ENCODE data around the gene CADM3. TPM values are rescaled to one million over a fixed set of nuclear protein-coding genes. Genes with fewer than 3 reads are reported as not detected.
A peak's percentile ranks its signal among the peaks of the same experiment; 100 is the strongest.

Gene CADM3
- total RNA-seq, 1 donor = not detected

DNA sequence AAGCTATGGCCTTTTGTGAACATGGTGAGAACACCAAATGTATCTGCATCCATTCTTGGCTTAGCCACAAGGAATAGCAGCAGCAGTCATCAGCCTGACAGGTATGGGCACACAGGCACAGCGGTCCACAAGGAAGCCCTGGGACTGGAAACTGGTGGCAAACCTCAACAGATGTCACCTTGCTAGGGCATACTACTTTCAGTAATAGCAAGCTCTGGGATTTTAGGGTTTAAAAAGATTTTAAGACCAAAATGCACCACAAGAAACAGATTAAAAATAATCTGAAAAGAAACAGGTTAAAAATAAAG is 9.7 kb upstream of the CADM3 start:
- H3K4me3 ChIP-seq (ENCODE audit: low read depth, low read length) = no peak overlapping the region
- TF ChIP-seq, protein P1, sequence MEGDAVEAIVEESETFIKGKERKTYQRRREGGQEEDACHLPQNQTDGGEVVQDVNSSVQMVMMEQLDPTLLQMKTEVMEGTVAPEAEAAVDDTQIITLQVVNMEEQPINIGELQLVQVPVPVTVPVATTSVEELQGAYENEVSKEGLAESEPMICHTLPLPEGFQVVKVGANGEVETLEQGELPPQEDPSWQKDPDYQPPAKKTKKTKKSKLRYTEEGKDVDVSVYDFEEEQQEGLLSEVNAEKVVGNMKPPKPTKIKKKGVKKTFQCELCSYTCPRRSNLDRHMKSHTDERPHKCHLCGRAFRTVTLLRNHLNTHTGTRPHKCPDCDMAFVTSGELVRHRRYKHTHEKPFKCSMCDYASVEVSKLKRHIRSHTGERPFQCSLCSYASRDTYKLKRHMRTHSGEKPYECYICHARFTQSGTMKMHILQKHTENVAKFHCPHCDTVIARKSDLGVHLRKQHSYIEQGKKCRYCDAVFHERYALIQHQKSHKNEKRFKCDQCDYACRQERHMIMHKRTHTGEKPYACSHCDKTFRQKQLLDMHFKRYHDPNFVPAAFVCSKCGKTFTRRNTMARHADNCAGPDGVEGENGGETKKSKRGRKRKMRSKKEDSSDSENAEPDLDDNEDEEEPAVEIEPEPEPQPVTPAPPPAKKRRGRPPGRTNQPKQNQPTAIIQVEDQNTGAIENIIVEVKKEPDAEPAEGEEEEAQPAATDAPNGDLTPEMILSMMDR (IDR thresholded peaks at IDR 0.05; ENCODE audit: insufficient read depth, low read length) = no peak
- DNase-seq (ENCODE audit: low read depth) = no peak

DNA sequence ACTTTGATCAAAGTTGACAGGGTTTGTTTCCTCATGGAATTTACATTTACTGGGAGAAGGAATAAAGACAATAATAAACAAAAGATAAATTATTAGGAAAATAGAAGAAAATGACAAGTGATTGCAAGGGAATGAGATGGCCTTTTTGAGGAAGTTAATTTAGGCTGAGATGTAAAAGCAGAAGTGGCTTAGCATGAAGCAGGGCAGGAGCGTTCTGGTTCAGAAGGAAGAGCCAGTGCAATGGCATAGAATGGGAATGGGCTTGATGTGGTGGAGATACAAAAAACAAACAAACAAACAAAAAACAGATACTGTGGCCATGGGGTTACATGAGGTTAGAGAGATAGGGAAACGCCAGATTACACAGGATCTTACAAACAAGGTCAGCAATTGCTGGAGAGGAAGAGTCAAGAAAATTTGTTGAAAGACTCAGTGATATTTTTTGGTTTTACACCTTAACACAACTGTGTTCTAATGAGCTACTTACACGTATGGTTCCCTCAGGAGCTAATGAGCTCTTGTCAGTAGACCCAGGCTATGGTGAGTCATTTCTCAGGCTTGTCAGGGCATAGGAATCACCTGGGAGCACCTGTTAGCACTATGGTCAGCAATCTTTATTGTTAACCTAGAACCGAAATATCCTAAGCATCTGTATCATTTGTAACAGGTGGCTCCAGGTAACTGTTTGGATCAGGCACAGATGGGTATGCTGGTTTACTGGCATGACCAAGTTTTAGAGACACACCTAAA is 8.7 kb upstream of the CADM3 start:
- TF ChIP-seq, protein P1 (IDR thresholded peaks at IDR 0.05; ENCODE audit: insufficient read depth, low read length) = no peak
- H3K4me3 ChIP-seq (ENCODE audit: low read depth, low read length) = no peak overlapping the region
- no peak for DNase-seq (ENCODE audit: low read depth)

DNA sequence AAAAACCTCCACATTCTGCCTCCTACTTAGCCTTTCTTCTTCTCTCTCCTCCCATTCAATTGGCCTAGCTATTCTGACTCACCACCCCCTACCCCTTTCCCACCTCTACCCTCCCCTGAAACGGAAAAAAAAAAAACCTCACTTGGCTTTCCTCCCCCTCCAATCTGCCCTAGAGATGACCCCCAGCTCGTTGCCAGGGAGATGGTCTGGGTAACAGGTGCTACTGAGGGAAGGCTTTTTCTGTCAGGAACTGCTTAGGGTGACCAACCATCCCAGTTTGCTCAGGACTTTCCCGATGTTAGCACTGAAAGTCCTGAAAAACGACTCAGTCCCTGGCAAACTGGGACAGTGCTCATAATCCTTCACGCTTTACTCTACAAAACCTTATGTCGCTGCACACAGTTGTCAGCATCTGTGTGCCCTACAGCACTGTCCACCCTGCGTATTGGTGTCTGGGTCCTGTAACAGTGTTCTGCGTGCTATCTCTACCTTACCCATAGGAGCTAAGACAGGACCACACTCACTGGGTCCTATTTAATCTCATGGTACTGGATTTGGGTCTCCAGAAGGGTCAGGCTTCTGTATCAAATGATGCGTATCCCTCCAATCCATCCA is 7.7 kb upstream of the CADM3 start:
- TF ChIP-seq, protein P1 (IDR thresholded peaks at IDR 0.05; ENCODE audit: insufficient read depth, low read length) = no peak
- DNase-seq (ENCODE audit: low read depth) = no peak
- H3K4me3 ChIP-seq (ENCODE audit: low read depth, low read length) = no peak overlapping the region

DNA sequence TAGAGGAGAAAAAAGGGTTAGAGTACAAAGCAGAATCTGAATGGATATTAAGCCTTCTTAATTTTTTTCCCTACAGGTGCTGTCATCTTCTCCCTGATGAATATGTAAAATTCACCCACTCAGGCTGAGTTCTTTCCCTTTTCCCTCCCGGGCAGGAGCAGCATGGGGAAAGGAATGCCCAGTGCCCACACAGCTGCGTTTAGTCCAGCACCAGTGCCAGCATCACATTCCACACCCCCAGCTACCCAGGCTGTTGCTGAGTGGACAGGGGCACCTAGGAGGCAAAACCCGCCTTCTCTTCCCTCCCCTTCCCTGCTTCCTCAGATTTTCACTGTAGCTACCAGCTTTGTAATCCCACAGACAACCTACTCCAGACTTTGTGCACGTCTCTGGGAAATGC is 3.4 kb upstream of the CADM3 start:
- no peak for DNase-seq (ENCODE audit: low read depth)
- TF ChIP-seq, protein P1 (IDR thresholded peaks at IDR 0.05; ENCODE audit: insufficient read depth, low read length) = no peak
- H3K4me3 ChIP-seq (ENCODE audit: low read depth, low read length) = no peak overlapping the region

DNA sequence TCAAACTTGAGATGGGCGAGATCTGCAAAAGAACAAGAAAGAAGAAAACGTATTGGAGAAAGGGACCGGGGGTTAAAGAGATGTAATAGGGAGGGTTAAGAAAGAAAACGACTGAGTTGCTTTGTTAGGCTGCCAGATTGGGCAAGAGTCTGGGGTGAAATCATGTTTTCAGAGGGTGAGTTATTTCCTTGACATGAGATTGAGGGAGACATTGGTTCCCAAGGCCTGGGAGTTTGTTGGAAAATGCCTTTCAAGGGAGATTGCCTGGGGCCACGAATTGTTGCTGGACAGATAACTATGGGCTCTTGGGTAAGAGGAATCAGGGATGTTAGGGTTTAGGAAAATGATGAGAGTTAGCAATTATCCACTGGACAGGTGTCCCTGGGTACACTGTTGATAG is 776 bp upstream of the CADM3 start:
- TF ChIP-seq, protein P1 (IDR thresholded peaks at IDR 0.05; ENCODE audit: insufficient read depth, low read length) = no peak
- no peak overlapping the region for H3K4me3 ChIP-seq (ENCODE audit: low read depth, low read length)

DNA sequence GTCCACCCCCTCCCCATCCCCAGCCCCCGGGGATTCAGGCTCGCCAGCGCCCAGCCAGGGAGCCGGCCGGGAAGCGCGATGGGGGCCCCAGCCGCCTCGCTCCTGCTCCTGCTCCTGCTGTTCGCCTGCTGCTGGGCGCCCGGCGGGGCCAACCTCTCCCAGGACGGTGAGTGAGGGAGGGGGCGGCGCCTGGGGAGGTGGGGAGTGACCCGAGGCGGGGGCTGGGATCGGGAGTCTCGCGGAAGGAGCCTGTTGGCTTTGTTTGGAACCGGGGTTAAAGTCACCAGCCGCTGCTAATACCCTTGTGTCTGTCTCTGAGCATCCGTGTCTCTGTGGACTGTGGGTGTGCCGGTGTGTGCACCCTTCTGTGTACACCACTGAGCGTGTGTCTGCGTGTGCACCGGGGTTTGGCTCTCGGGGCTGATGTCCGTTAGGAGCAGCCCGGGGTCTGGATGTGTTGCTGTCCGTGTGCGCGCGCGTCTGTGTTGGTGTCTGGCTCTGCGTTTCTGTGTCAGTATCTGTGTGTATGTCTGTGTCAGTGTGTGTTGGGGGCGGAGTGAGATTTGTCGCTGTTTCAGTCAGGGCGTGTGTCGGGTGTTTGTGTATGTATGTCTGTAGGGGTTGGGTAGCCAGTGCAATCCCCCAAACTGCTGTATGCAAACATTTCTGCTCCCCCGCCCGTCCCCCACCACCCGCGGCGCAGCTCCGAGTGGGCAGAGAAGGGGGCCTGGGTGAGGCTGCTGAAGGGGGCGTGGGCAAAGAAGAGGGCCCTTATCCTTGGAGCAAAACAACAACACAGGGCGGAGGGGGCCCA is 480 bp downstream of the CADM3 start:
- H3K4me3 ChIP-seq (ENCODE audit: low read depth, low read length) = no peak overlapping the region
- TF ChIP-seq, protein P1 (IDR thresholded peaks at IDR 0.05; ENCODE audit: insufficient read depth, low read length) = no peak
- DNase-seq (ENCODE audit: low read depth) = no peak

More for the DNA sequence above, 776 bp upstream of the CADM3 start:
- peak; percentile 4 for DNase-seq (ENCODE audit: low read depth)
